Measurements from ENCODE around the gene PDE4D. TPM values are rescaled to one million over a fixed set of nuclear protein-coding genes. Genes with fewer than 3 reads are reported as not detected.

The PDE4D gene
- total RNA-seq, 6 experiments from 2014 or later = 1.6 to 10.3 (median 5.6) TPM

DNA sequence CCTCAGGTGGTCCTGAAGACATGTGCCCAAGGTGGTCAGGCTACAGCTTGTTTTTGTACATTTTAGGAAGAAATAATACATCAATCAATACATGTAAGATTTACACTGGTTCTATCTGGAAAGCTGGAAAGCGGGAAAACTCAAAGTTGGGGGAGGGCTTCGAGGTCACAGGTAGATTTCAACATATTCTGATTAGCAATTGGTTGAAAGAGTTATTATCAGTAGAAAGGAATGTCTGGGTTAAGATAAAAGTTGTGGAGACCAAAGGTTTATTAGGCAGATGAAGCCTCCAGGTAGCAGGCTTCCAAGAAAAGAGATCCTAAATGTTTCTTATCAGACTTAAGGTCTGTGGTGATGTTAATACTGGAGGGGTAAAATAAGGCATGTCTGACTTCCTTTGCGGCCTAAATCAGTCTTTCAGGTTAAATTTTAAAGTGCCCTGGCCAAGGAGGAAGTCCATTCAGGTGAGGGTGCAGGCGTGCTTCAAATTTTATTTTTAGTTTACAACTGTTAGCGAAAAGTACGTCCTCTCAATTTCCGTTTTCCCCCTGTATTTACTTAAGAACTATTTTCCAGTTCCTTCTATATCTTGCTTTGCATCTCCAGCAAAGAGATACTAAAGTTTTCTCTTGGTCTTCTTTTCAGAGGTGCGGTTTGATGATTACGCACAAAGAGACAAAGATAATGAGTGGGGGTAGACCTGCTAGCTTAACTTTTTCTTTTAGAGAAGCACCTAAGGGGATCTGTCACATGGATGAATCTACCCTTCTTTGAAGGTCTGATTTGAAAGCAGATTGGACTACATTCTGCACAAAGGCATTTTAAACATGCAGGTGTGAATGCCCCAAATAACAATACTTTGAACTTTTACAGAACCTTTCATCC lies 732.1 kb downstream of the PDE4D start:
- WGBS (ENCODE audit: insufficient coverage, low coverage, low lambda C conversion rate, missing lambda C conversion rate) = 86% methylated on average over 9 of the region's 9 CpGs
- intact Hi-C loops (cut with DNase I) = no loop called here

DNA sequence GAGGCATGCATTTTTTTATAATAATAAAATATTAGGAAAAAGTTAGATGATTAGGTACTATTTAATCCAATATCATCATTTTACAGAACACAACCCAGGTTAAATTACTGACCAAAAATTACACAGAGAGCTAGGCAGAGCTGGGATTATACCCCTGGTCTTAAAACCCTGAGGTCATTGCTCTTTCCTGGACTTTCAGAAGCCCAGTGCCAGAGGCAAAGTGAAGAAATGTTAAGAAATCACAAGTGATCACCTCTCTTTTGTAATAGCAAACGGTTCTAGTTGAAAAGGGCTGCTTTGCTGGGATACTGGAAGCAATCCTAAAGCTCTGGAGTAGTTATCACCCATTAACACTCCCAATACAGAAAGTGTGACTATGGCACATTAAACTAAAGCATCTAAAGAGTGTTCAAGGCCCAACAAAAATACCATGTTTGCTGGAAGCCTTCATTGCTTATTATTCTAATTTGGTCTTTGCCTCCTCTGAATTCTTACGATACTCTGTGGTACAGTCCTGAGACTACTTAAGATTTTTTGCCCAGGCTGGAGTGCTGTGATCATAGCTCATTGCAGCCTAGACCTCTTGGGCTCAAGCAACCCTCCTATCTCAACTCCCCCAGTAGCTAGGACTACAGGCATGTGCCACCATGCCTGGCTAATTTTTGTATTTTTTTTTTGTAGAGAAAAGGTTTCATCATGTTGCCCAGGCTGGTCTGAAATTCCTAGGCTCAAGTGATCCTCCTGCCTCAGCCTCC lies 734.7 kb downstream of the PDE4D start:
- H3K27me3 ChIP-seq = no peaks in the 10 kb centered on the region
- TF ChIP-seq POLR2A (IDR thresholded peaks at IDR 0.05) = no peak
- TF ChIP-seq, protein P1, sequence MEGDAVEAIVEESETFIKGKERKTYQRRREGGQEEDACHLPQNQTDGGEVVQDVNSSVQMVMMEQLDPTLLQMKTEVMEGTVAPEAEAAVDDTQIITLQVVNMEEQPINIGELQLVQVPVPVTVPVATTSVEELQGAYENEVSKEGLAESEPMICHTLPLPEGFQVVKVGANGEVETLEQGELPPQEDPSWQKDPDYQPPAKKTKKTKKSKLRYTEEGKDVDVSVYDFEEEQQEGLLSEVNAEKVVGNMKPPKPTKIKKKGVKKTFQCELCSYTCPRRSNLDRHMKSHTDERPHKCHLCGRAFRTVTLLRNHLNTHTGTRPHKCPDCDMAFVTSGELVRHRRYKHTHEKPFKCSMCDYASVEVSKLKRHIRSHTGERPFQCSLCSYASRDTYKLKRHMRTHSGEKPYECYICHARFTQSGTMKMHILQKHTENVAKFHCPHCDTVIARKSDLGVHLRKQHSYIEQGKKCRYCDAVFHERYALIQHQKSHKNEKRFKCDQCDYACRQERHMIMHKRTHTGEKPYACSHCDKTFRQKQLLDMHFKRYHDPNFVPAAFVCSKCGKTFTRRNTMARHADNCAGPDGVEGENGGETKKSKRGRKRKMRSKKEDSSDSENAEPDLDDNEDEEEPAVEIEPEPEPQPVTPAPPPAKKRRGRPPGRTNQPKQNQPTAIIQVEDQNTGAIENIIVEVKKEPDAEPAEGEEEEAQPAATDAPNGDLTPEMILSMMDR (IDR thresholded peaks at IDR 0.05) = no peak
- 28% methylated on average over 2 of the region's 2 CpGs for WGBS (ENCODE audit: insufficient coverage, low coverage, low lambda C conversion rate, missing lambda C conversion rate)
- no peaks in the 10 kb centered on the region for H3K36me3 ChIP-seq
- H3K27ac ChIP-seq = no peak overlapping the region
- no peak for DNase-seq
- intact Hi-C loops (cut with DNase I) = no loop called here
- peak in 3 of 4 donors; percentile 26 to 89 (median 81) for ATAC-seq
- H3K9me3 ChIP-seq = no peaks in the 10 kb centered on the region
- peaks cover 0 to 5% (median 0%) of the 10 kb centered on the region in 4 donors for H3K4me1 ChIP-seq
- no peak overlapping the region for H3K4me3 ChIP-seq

More for the DNA sequence above, 732.1 kb downstream of the PDE4D start:
- no peak overlapping the region for H3K27ac ChIP-seq
- H3K4me3 ChIP-seq = no peak overlapping the region
- ATAC-seq (peak in 1 of 4 donors; percentile 24), DNase-seq (no peak)
- H3K36me3 ChIP-seq = no peaks in the 10 kb centered on the region
- H3K4me1 ChIP-seq = peaks cover 0 to 5% (median 0%) of the 10 kb centered on the region in 4 donors
- H3K27me3 ChIP-seq = no peaks in the 10 kb centered on the region
- TF ChIP-seq, protein P1 (IDR thresholded peaks at IDR 0.05) = no peak
- no peak for TF ChIP-seq POLR2A (IDR thresholded peaks at IDR 0.05)
- H3K9me3 ChIP-seq = no peaks in the 10 kb centered on the region

DNA sequence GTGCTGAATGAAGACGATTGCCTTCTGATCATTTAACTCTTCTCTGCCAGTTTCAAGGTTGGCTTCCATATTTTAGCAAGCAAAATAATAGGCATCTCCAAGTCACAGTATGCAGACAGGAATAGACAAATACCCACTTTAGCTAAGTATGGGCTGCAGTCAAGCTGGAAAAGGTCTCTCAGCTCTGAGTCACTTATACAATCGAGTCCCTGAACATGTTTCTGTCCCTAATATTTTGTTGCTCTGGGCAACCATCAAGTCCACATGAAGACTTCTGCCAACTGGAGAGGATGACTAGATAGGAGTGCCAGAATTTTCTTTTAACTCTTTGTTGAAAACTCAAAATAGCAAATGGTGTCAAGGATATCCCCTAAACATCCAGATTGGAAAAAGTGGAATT lies 735.4 kb downstream of the PDE4D start:
- peaks cover 0 to 5% (median 0%) of the 10 kb centered on the region in 4 donors for H3K4me1 ChIP-seq
- WGBS (ENCODE audit: insufficient coverage, low coverage, low lambda C conversion rate, missing lambda C conversion rate) = 67% methylated on average over 2 of the region's 2 CpGs
- H3K9me3 ChIP-seq = no peaks in the 10 kb centered on the region
- H3K27me3 ChIP-seq = no peaks in the 10 kb centered on the region
- intact Hi-C loops (cut with DNase I) = no loop called here
- ATAC-seq = peak in 2 of 4 donors; percentile 26 to 33
- no peak overlapping the region for H3K27ac ChIP-seq
- no peak for DNase-seq
- TF ChIP-seq, protein P1 (IDR thresholded peaks at IDR 0.05) = no peak
- TF ChIP-seq POLR2A (IDR thresholded peaks at IDR 0.05) = no peak
- H3K4me3 ChIP-seq = no peak overlapping the region
- H3K36me3 ChIP-seq = no peaks in the 10 kb centered on the region

DNA sequence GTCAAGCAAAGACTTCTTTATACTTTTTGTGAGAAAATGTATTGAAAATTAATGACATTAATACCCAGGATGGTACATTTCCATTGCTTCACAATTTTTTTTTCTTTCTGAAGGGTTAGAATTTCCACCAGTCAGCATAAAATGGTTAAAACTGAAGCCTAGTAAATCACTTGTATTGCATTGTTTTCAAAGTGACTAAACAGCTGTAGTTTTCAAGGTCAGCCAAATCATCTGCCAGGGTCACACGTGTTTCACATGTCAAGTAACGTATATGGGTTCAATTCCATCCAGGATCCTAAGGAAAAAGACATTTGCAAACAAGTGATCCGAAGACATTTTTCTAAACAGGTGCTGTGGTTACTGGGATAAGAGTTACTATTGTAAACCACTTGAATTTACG lies 736.5 kb downstream of the PDE4D start:
- intact Hi-C loops (cut with DNase I) = no loop called here

More for the DNA sequence above, 736.5 kb downstream of the PDE4D start:
- no peak overlapping the region for H3K4me3 ChIP-seq
- H3K36me3 ChIP-seq = no peaks in the 10 kb centered on the region
- peaks cover 0 to 5% (median 0%) of the 10 kb centered on the region in 4 donors for H3K4me1 ChIP-seq
- no peaks in the 10 kb centered on the region for H3K9me3 ChIP-seq
- H3K27ac ChIP-seq = no peak overlapping the region
- 53% methylated on average over 4 of the region's 4 CpGs for WGBS (ENCODE audit: insufficient coverage, low coverage, low lambda C conversion rate, missing lambda C conversion rate)
- H3K27me3 ChIP-seq = no peaks in the 10 kb centered on the region
- no peak for DNase-seq
- ATAC-seq = no peak
- TF ChIP-seq, protein P1 (IDR thresholded peaks at IDR 0.05) = no peak
- no peak for TF ChIP-seq POLR2A (IDR thresholded peaks at IDR 0.05)

Data from right lobe of liver (tissue), 6 donors.